Measurements from ENCODE around the gene PALLD.

Gene PALLD

GRCh38 chr4:168761066-168761465 is 264.2 kb downstream of the PALLD start:
- no peak overlapping the region for H3K4me3 ChIP-seq (ENCODE audit: low read depth, low read length)
- no peak for DNase-seq (ENCODE audit: low read depth)

GRCh38 chr4:168765322-168765721 is 268.5 kb downstream of the PALLD start:
- no peak overlapping the region for H3K4me3 ChIP-seq (ENCODE audit: low read depth, low read length)
- DNase-seq (ENCODE audit: low read depth): no peak

DNA sequence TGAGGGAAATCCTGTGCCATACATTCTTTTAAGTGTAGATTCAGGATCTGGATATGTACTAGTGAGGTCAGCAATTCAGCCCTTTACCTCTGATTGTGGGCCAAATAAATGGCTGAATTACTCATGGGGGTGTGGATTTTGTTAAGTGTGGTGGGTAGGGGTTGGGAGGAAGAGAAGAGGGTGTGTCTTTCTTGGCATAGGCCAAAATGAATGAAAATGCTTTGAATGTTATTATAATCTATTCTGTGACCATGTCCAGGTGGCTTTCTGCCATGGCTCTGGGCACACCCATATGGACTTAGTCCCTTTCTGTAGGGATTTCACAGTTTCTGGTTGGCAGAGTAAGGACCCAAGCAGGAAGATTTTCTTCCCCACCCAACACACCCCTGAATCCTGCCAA is 268.9 kb downstream of the PALLD start:
- no peak overlapping the region for H3K4me3 ChIP-seq (ENCODE audit: low read depth, low read length)
- no peak for DNase-seq (ENCODE audit: low read depth)

DNA sequence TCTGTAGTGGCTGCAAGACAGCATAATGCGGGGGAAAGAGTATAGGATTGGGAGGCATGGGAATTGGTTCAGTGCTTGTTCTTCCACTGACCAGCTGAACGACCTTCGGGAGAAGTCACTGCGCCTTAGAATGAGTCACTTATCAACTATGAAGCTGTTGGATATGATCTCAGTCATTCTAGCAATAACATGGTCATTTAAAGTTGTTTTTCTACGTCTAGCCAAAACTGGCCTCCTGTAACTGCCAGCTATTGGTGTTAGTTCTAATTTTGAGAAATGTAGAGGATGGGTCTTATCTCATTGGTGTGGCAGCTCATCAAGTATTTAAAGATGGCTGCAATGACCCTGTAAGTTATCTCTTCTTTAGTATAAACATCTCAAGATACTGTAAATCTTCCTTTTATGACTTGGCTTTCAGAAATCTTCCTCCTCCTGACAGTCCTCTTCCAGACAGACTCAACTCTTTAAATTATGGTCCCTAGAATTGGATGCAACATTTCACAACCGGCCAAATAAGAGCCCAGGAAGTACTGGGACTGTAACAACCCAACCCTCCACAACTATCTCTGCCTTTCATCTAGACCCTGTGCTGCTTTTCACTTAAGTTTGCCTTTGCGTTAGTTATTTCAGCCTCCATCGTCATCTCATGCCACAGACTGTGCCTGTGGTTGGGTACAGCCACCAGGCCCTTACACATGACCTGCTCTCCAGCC is 269.9 kb downstream of the PALLD start:
- DNase-seq (ENCODE audit: low read depth): peak; percentile 48
- no peak overlapping the region for H3K4me3 ChIP-seq (ENCODE audit: low read depth, low read length)

GRCh38 chr4:168769416-168769815 is 272.6 kb downstream of the PALLD start:
- DNase-seq (ENCODE audit: low read depth): peak; percentile 77
- no peak overlapping the region for H3K4me3 ChIP-seq (ENCODE audit: low read depth, low read length)

- H3K4me3 ChIP-seq (ENCODE audit: low read depth, low read length): no peak overlapping the region
- DNase-seq (ENCODE audit: low read depth): no peak
These were observed 273.0 kb downstream of the PALLD start for GRCh38 chr4:168769837-168770236.

- no peak overlapping the region for H3K4me3 ChIP-seq (ENCODE audit: low read depth, low read length)
- no peak for DNase-seq (ENCODE audit: low read depth)
These were observed 274.4 kb downstream of the PALLD start for GRCh38 chr4:168771251-168771650.

DNA sequence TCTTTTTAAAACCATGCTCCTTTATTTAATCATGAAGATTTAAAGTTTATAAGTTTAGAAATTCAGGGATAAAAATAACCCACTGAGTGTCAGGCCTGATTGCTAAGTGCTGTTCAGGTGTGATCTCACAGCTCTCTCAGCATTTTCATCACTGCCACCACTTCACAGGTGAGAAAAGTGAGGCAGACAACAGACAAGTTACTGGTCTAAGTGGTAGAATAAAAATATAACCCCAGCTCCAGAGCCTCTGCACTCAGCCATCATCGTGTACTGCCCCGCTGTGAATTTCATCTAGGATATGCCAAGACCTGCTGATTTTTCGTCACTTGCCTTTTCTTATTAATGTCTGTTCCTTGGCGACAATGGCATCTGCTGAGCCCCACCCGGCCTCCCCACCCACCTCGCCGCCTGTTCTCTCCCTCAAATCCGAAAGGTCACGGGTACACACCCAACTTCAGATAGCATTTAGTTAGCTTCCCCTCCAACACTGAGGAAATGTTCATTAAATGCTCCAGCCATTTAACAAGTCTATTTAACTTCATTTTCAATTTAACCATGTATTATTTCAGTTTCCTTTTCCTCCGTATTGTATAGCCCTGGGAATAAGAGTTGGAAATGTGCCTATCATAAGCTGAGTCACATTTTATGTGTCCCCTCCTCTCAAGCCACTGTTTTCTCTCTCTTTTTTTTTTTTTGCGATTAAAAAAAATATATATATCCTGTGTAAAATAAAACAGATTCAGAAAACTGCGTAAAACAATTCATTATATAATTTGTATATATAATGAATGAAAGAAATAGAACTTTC is 276.7 kb downstream of the PALLD start:
- no peak for DNase-seq (ENCODE audit: low read depth)
- H3K4me3 ChIP-seq (ENCODE audit: low read depth, low read length): no peak overlapping the region

- DNase-seq (ENCODE audit: low read depth): no peak
- H3K4me3 ChIP-seq (ENCODE audit: low read depth, low read length): no peak overlapping the region
These were observed 279.5 kb downstream of the PALLD start for GRCh38 chr4:168776382-168776781.

- no peak overlapping the region for H3K4me3 ChIP-seq (ENCODE audit: low read depth, low read length)
- DNase-seq (ENCODE audit: low read depth): no peak
These were observed 280.6 kb downstream of the PALLD start for GRCh38 chr4:168777277-168777965.

- DNase-seq (ENCODE audit: low read depth): no peak
These were observed 284.5 kb downstream of the PALLD start for GRCh38 chr4:168781341-168781740.

DNA sequence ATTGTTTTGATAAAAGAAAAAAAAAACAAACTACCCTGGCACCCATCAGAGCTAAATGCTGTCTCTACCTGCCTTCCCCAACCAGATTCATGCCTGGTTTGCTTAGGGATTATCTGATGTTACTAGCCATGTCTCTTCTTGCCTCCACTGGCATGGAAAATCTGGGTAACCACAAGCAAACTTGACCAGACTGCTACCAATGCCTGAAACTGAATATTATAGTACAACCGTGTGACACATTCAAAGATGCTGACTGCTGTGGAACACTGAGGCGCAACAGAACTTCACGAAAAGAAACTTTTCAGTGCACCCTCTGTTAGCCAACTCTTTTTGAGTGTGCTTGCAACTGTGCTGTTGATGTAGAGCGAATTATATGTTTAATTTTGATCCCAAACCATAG is 285.1 kb downstream of the PALLD start:
- H3K4me3 ChIP-seq (ENCODE audit: low read depth, low read length): no peak overlapping the region
- DNase-seq (ENCODE audit: low read depth): no peak

More at GRCh38 chr4:168781341-168781740, 284.5 kb downstream of the PALLD start:
- no peak overlapping the region for H3K4me3 ChIP-seq (ENCODE audit: low read depth, low read length)

- H3K4me3 ChIP-seq (ENCODE audit: low read depth, low read length): no peak overlapping the region
- no peak for DNase-seq (ENCODE audit: low read depth)
These were observed 285.6 kb downstream of the PALLD start for GRCh38 chr4:168782439-168782838.

DNA sequence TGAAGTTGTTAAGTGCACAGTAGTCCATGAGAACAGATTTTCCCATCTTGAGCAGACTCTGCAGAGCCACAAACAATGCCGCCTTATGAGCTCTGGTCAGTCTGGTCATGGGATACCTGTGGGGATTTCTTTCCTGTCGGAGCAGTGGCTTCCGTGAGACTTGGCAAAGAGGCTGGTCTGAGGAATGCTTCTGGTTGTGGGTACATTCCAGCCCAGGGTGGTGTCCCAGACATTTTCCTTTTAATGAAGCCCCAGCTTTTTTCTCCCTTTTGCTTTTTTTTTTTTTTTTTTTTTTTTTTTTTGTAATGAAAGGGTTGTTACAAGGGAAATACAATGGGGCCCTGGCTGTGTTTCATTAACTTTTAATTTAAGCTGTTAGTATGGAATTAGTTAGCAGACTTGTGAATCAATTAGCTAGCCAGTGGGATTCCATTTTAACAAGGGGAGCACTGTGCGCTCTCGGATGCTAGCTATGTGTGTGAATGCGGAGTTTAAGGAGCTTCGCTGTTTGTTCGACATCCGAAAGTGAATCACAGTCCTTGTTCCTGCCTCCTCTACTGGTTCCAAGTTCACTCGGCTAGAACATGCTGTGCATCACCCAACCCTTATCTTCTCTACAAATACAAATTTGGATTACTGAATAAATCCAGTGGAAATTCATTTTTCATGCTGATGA is 288.1 kb downstream of the PALLD start:
- no peak overlapping the region for H3K4me3 ChIP-seq (ENCODE audit: low read depth, low read length)
- no peak for DNase-seq (ENCODE audit: low read depth)

GRCh38 chr4:168787334-168787733 is 290.5 kb downstream of the PALLD start:
- H3K4me3 ChIP-seq (ENCODE audit: low read depth, low read length): no peak overlapping the region
- no peak for DNase-seq (ENCODE audit: low read depth)

GRCh38 chr4:168787801-168788595 is 291.1 kb downstream of the PALLD start:
- no peak overlapping the region for H3K4me3 ChIP-seq (ENCODE audit: low read depth, low read length)
- DNase-seq (ENCODE audit: low read depth): no peak

DNA sequence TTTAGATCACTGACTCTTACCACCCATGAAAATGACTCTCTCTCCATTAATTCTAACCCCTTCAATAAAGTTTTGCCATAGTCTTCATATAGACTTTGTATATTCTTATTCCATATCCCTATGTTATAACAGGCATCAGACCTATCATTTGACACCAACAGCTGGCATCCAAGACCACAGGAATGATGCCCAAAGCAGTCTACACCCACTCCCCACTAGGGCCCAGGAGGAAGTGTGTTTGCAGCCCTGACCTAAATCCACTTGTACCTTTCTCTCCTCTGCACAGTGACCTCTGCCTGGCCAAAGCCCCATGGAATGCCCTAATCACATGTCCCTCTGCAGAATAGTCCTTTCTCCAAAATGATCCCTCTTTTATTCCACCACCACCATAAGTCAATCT is 294.0 kb downstream of the PALLD start:
- no peak overlapping the region for H3K4me3 ChIP-seq (ENCODE audit: low read depth, low read length)
- DNase-seq (ENCODE audit: low read depth): no peak

DNA sequence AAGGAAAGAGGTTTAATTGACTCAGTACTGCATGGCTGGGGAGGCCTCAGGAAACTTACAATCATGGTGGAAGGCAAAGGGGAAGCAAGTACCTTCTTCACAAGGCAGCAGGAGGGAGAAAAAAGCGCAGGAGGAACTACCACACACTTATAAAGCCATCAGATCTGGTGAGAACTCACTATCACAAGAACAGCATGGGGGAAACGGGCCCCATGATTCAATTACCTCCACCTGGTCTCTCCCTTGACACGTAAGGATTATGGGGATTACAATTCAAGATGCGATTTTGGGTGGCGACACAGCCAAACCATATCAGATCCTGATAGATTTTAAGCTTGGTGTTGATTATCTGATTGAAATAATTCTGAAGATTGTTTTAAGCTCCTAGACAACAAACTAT is 294.5 kb downstream of the PALLD start:
- H3K4me3 ChIP-seq (ENCODE audit: low read depth, low read length): no peak overlapping the region
- DNase-seq (ENCODE audit: low read depth): no peak

- no peak overlapping the region for H3K4me3 ChIP-seq (ENCODE audit: low read depth, low read length)
- DNase-seq (ENCODE audit: low read depth): no peak
These were observed 296.7 kb downstream of the PALLD start for GRCh38 chr4:168793542-168793941.
